SK-N-MC (cell line): ENCODE results near the gene GOLGA7B.

Experiments used
- FOXP2 ChIP-seq: optimal IDR thresholded peaks from 2 replicates; pipeline ENCODE3; 2011; ENCODE audit warnings: mild to moderate bottlenecking, moderate library complexity; ENCODE audit not compliant: insufficient read depth; ENCODE audit errors: extremely low read length, control extremely low read depth
- POLR2AphosphoS5 ChIP-seq: IDR thresholded peaks from 2 replicates; pipeline ENCODE4 v1.6.1; 2012; ENCODE audit warnings: mild to moderate bottlenecking, low read depth, low read length, borderline replicate concordance

- TF ChIP-seq POLR2AphosphoS5 (no peak), FOXP2 (no peak)
Measured at GRCh38 chr10:97869091-97870042, 19.7 kb downstream of the GOLGA7B start.
